Small intestine (tissue), 7 donors: ENCODE measurements around the gene MAP3K6. TPM values are rescaled to one million over a fixed set of nuclear protein-coding genes. Genes with fewer than 3 reads are reported as not detected.

Experiments
- DNase-seq, 2 donors: peaks; one replicate each; pipeline versions ENCODE4 v3.0.0 to v3.0.0-alpha.2; 2013
- FAIRE-seq: peaks from 2 replicates; lab custom pipeline; 2012; peaks lifted over from hg19 to GRCh38; lab: Jason Lieb, UNC
- H3K27ac ChIP-seq, 3 donors: one replicate each; pipeline ENCODE4 v1.5.1; 2013; ENCODE audit warnings: low read length in 2 of 3, mild to moderate bottlenecking in 2 of 3, control low read depth in 1 of 3, inconsistent platforms in 1 of 3, low read depth in 1 of 3, moderate library complexity in 1 of 3
- H3K27me3 ChIP-seq, 3 donors: one replicate each; pipeline ENCODE4 v1.6.1; 2013; ENCODE audit warnings: low read length in 3 of 3, inconsistent platforms in 1 of 3; ENCODE audit not compliant: control insufficient read depth in 3 of 3, insufficient read depth in 3 of 3
- H3K36me3 ChIP-seq, 3 donors: one replicate each; pipeline ENCODE4 v1.6.1; 2013; ENCODE audit warnings: low read length in 3 of 3, inconsistent platforms in 1 of 3, low read depth in 1 of 3, mild to moderate bottlenecking in 1 of 3, moderate library complexity in 1 of 3; ENCODE audit not compliant: control insufficient read depth in 3 of 3, insufficient read depth in 2 of 3
- H3K4me1 ChIP-seq, 3 donors: one replicate each; pipeline ENCODE4 v1.6.1; 2013; ENCODE audit warnings: low read length in 2 of 3, inconsistent platforms in 1 of 3, low read depth in 1 of 3, mild to moderate bottlenecking in 1 of 3, moderate library complexity in 1 of 3; ENCODE audit not compliant: control insufficient read depth in 3 of 3, insufficient read depth in 2 of 3
- H3K4me3 ChIP-seq, 3 donors: one replicate each; pipeline ENCODE4 v1.5.1; 2013; ENCODE audit warnings: low read length in 3 of 3, control low read depth in 1 of 3, inconsistent platforms in 1 of 3, low read depth in 1 of 3, mild to moderate bottlenecking in 1 of 3, moderate library complexity in 1 of 3
- H3K9me3 ChIP-seq, 2 donors: one replicate each; pipeline ENCODE4 v1.6.1; 2013; ENCODE audit warnings: low read depth in 1 of 2, low read length in 1 of 2; ENCODE audit not compliant: control insufficient read depth in 2 of 2, insufficient read depth in 1 of 2
- WGBS, 3 donors: extraction: QIAGEN DNeasy Blood & Tissue Kit; methylation state at CpG; one replicate each; pipeline ENCODE4 v1.1.7; 2013; 5-methylcytosine and 5-hydroxymethylcytosine counted together
- polyA plus RNA-seq, 4 donors: library from polyadenylated mRNA; stranded (reverse) in 3 of 4; unstranded in 1 of 4; fragments of 200-250 nt in 3 of 4; fragments of 120-200 nt in 1 of 4; gene quantifications; one replicate each; pipeline versions ENCODE4 v1.2.1 to v1.2.3, GENCODE V29; 2013
- donor health status: healthy with polysubstance abuse.
- donor health status: control.
- donor health status: control.
- donor health status: Bipolar disorder and iron deficiency.
- donor health status: healthy.

MAP3K6 gene
- polyA plus RNA-seq, 4 donors: 1.6 to 19.4 (median 5.2) TPM

DNA sequence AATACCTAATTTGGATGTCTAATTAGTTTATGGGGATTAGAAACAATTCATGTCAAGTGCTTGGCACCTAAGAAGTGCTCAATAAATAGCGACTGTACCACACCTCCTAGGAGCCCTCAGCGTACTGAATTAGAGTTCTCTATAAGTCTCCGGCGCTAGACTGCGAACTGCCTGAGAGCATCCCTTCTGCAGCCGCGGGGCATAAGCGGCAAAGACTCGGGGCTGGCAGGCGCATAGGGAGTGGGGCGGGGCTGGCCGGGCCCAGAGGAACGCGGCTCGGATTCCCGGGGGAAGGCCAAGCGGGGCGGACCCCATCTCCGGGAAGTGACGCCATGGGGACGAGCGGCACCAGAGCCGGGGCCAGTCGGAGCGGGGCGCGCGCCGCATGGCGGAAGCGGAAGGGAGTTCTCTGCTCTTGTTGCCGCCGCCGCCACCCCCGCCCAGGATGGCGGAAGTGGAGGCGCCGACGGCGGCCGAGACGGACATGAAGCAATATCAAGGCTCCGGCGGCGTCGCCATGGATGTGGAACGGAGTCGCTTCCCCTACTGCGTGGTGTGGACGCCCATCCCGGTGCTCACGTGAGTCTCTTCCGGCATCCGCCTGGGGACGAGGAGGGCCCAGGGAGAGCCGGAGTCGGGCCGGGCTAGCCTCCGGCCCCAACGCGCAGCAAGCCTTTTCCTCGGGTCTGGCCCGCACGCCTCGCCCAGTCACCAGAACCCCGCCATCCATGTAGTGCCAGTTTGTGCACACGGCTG lies 44.8 kb downstream of the MAP3K6 start, which contains the start of gene TMEM222:
TSS of gene TMEM222 (plus strand) at position 351 of the 756 bp plus-strand sequence. CDS start at position 386, 35 bp downstream.
- WGBS, 3 donors: 0 to 1% (median 1%) methylated on average over 56 to 67 of the region's 67 CpGs
- peaks cover 4 to 24% (median 6%) of the 10 kb centered on the region in 3 donors for H3K36me3 ChIP-seq
- no peak for FAIRE-seq
- peak within 1 kb of the TSS; percentile 78 to 91 (median 87) for H3K4me3 ChIP-seq
- H3K27me3 ChIP-seq: peaks cover 0 to 12% (median 0%) of the 10 kb centered on the region in 3 donors
- H3K9me3 ChIP-seq: no peaks in the 10 kb centered on the region
- DNase-seq: peak; percentile 98 to 99
- H3K4me1 ChIP-seq: peaks cover 0 to 9% (median 0%) of the 10 kb centered on the region in 3 donors
- H3K27ac ChIP-seq: peak within 1 kb of the TSS; percentile 68 to 98 (median 90)

DNA sequence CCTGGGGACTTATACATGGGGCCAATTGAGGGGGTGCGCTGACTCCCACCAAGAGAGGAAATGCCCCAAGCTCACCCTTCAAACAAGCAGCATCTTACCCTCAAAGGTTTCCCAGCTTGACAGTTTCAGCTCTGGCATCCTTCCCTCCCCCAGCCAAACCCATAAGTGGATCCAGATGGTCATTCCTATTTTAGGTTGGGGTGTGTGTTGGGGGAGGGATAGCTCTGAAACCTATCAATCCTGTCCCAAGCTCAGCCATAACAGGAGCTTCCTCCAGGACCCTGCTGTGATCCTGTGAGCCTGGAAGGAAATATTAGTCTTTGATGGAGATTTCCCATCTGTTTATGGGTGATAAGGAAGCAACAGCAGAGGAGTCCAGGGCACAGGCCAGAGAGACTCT lies 48.2 kb downstream of the MAP3K6 start:
- FAIRE-seq (no peak), DNase-seq (no peak)
- Histone ChIP-seq H3K27ac (no peak overlapping the region), H3K36me3 (no peaks in the 10 kb centered on the region), H3K27me3 (peaks cover 0 to 12% (median 0%) of the 10 kb centered on the region in 3 donors), H3K4me1 (peaks cover 0 to 7% (median 0%) of the 10 kb centered on the region in 3 donors), H3K9me3 (no peaks in the 10 kb centered on the region), H3K4me3 (no peak overlapping the region)
- 57 to 100% (median 90%) methylated on average over 1 of the region's 1 CpG for WGBS, 3 donors

DNA sequence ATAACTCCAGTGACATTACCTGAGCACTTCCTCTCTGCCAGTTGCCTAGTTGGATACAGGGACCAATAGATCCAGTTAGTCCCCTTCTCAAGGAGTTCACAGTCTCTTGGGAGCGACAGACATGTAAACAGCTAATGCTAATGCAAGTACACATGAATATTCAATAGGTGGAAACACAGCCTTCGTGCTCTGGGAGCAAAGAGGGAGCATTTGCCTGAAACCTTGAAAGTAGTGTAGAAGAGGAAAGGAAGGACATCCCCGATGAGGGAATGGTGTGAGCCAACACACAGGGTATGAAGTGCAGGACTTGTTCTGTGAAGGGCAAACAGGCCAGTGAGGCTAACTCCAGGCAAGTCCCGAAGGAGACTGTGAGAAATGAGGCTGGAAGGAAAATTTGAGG lies 48.6 kb downstream of the MAP3K6 start:
- Histone ChIP-seq H3K27me3 (peaks cover 0 to 12% (median 0%) of the 10 kb centered on the region in 3 donors), H3K36me3 (no peaks in the 10 kb centered on the region), H3K4me1 (peaks cover 0 to 2% (median 0%) of the 10 kb centered on the region in 3 donors), H3K27ac (no peak overlapping the region), H3K9me3 (no peaks in the 10 kb centered on the region), H3K4me3 (no peak overlapping the region)
- DNase-seq: no peak
- 32 to 42% (median 37%) methylated on average over 4 of the region's 4 CpGs for WGBS, 3 donors
- no peak for FAIRE-seq

DNA sequence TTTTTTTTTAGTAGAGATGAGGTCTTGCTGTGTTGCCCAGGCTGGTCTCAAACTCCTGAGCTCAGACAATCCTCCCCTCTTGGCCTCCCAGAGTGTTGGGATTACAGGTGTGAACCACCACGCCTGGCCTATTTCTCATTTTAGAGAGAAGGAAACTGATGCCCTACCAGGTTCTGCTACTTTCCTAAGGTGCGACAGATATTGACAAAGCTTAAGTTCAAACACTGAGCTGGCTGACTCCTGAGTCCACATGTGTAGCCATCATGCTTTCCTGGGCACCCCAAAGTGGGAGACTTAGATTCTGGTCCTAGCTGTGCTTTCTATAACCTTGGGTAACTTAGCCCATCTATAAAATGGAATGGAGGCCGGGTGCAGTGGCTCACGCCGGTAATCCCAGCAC lies 49.9 kb downstream of the MAP3K6 start:
- no peak overlapping the region for H3K4me3 ChIP-seq
- no peak for DNase-seq
- no peaks in the 10 kb centered on the region for H3K9me3 ChIP-seq
- WGBS, 3 donors: 51 to 79% (median 71%) methylated on average over 5 of the region's 5 CpGs
- H3K27me3 ChIP-seq: peaks cover 0 to 12% (median 0%) of the 10 kb centered on the region in 3 donors
- FAIRE-seq: no peak
- no peaks in the 10 kb centered on the region for H3K4me1 ChIP-seq
- H3K27ac ChIP-seq: no peak overlapping the region
- H3K36me3 ChIP-seq: no peaks in the 10 kb centered on the region

DNA sequence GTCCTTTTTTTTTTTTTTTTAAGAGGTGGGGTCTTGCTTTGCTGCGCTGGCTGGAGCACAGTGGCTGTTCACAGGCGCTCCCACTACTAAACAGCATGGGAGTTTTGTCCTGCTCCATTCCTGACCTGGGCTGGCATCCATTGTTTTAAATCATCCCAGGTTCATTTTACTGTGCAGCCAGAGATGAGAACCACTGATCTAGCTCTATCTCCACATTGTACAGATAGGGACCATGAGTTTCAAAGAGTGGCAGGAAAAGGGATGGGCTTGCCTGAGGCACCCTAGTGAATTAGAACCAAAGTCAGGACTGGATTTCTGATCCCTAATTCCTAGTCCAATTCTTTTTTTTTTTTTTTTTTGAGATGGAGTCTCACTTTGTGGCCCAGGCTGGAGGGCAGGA lies 52.0 kb downstream of the MAP3K6 start:
- WGBS, 3 donors: 66 to 73% (median 71%) methylated on average over 2 of the region's 2 CpGs
- peaks cover 0 to 12% (median 0%) of the 10 kb centered on the region in 3 donors for H3K27me3 ChIP-seq
- H3K9me3 ChIP-seq: no peaks in the 10 kb centered on the region
- peaks cover 0 to 2% (median 0%) of the 10 kb centered on the region in 3 donors for H3K36me3 ChIP-seq
- no peak overlapping the region for H3K27ac ChIP-seq
- H3K4me3 ChIP-seq: no peak overlapping the region
- H3K4me1 ChIP-seq: no peaks in the 10 kb centered on the region
- FAIRE-seq: no peak
- DNase-seq: no peak

DNA sequence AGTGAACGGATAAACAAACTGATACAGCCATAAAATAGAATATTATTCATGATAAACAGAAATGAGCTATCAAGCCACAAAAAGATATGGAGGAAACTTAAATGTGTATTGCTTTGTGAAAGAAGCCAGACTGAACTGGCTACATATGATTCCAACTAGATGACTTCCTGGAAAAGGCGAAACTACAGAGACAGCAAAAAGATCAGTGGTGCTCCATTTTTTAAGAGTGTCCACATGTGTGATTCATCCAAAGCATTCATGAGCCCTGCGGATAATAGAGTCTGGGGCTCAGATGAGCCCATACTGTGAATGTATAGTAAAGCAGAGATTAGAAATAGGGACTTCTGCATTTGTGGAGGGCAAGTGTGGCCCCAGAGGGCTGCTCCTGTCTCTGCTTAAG lies 52.6 kb downstream of the MAP3K6 start:
- FAIRE-seq: no peak
- DNase-seq: no peak
- 62 to 70% (median 69%) methylated on average over 3 of the region's 3 CpGs for WGBS, 3 donors
- H3K27me3 ChIP-seq: peaks cover 0 to 12% (median 0%) of the 10 kb centered on the region in 3 donors
- no peak overlapping the region for H3K4me3 ChIP-seq
- no peaks in the 10 kb centered on the region for H3K9me3 ChIP-seq
- H3K36me3 ChIP-seq: peaks cover 0 to 2% (median 0%) of the 10 kb centered on the region in 3 donors
- H3K4me1 ChIP-seq: no peaks in the 10 kb centered on the region
- H3K27ac ChIP-seq: no peak overlapping the region

DNA sequence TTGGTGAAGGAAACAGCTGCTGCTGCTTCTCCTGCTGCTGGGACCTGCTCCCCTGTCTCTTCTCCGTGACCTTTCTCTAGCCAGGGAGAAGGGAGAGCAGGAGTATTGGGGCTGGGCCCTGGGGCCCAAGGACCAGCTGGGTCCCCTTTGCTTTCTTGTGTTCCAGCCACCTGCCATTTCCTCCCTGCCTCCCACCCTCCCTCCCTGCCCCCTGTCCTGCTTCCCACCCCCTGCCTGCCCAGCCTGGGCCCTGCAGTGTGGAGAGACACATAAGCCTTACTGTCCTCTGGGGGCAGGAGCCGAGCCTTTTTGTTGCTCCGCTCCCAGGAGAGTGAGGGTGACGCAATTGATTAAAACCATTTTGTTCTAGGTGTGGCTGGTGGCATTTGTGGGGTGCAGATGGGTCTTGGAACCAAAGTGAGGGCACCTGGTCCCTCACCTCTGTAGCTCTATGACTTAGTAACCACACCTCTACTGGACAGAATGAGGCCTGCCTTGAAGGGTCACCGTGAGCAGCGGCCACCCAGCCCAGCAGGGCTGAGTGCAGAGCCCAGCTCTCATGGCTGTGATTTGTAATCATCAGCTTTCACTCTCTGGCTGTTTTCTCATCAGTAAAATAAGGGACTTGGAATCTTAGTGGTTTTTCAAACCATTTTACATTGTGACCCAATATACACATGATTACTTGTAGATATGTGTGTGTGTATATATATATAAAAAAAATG lies 58.7 kb downstream of the MAP3K6 start:
- WGBS, 3 donors: 85 to 92% (median 90%) methylated on average over 6 of the region's 6 CpGs
- FAIRE-seq: no peak
- no peak for DNase-seq
- Histone ChIP-seq H3K36me3 (peaks cover 0 to 48% (median 6%) of the 10 kb centered on the region in 3 donors), H3K27ac (no peak overlapping the region), H3K27me3 (no peaks in the 10 kb centered on the region), H3K4me1 (no peaks in the 10 kb centered on the region), H3K4me3 (no peak overlapping the region), H3K9me3 (no peaks in the 10 kb centered on the region)

DNA sequence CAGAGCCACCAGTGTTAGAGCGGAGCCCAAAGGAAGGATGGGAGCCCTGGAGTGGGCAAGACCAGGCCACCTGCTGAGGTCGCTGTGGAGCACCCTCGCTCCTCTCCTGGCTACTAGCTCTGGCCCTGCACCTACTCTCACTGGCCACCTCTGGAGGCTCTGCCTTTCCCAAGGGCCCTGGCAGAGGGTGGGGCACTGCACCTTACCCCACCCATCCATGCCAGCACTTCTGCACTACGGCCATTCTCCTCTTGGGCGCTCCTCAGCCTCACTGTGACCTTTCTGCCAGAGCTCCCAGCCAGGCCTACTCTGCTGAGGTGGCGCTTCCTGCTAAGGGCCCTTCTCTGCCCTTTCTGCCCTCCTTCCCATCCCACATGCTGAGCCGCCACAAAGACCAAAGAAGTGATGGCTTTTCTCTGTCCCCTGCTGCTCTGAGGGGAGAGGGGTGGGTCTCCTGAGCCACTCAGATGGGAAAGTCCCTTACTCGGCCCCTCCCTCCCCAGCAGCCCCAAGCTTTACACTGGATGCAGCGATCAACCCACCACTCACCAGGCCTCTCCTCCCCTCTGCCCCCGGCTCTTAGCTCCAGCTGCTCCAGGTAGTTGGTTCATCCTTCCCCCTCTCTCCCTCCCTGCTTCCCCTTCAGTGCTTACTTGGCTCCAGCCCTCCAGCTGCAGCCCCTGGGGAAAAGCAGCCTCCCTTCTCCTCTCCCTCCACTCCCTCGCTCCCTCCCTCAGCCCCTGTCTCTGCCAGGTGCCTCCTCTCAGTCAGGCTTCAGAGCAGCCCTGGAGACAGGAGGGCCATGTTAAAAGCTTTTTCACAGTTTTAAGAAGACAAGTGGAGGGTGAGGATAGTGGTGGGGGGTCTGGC lies 59.6 kb downstream of the MAP3K6 start:
- H3K36me3 ChIP-seq: peaks cover 0 to 55% (median 6%) of the 10 kb centered on the region in 3 donors
- FAIRE-seq: no peak
- no peak overlapping the region for H3K4me3 ChIP-seq
- no peaks in the 10 kb centered on the region for H3K9me3 ChIP-seq
- no peak for DNase-seq
- no peak overlapping the region for H3K27ac ChIP-seq
- no peaks in the 10 kb centered on the region for H3K27me3 ChIP-seq
- H3K4me1 ChIP-seq: no peaks in the 10 kb centered on the region
- WGBS, 3 donors: 81 to 96% (median 92%) methylated on average over 10 to 11 of the region's 11 CpGs
